Coronary artery (tissue), 2 donors: ENCODE results near the gene PLBD2.

Experiments used
- DNase-seq: peaks from one replicate; pipeline ENCODE4 v3.0.0-alpha.2; 2017; ENCODE audit warnings: low spot score
- H3K27ac ChIP-seq, 2 donors: fragments of 200-600 bp; sonication (generic); one replicate each; pipeline ENCODE4 v1.5.1; 2016 to 2019
- H3K4me3 ChIP-seq: fragments of 200-600 bp; sonication (generic); 2 replicates; pipeline ENCODE4 v1.5.1; 2016; ENCODE audit warnings: mild to moderate bottlenecking, moderate library complexity
- TF ChIP-seq, protein P1 (sequence below): fragments of 200-600 bp; sonication (generic); IDR thresholded peaks from one replicate; pipeline ENCODE4 v1.5.1; 2019; ENCODE audit warnings: antibody characterized with exemption

PLBD2 gene

DNA sequence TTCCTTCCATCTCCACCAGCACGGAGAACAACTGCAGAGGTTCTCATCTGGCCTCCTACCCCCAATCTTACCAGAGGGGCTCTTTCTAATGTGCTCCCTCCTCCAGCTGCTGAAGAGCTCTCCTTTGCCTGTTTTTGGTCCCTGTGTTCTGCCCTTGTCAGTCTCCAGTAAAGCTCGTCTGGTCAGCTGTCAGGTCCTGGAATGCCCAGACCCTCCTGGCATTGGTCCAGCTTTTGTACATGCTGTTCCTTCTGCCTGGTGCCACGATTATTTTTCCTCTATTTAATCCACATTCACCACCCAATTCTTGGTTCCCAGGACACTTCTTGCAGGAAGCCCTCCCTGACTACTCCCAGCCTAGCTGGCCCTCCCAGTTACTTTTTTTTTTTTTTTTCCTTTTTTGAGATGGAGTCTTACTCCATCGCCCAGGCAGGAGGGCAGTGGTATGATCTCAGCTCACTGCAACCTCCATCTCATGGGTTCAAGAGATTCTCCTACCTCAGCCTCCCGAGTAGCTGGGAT, 30.0 kb upstream of the PLBD2 start:
- Histone ChIP-seq H3K4me3 (no peak overlapping the region), H3K27ac (peak overlapping the region in 1 of 2 donors; percentile 7)
- TF ChIP-seq, protein P1, sequence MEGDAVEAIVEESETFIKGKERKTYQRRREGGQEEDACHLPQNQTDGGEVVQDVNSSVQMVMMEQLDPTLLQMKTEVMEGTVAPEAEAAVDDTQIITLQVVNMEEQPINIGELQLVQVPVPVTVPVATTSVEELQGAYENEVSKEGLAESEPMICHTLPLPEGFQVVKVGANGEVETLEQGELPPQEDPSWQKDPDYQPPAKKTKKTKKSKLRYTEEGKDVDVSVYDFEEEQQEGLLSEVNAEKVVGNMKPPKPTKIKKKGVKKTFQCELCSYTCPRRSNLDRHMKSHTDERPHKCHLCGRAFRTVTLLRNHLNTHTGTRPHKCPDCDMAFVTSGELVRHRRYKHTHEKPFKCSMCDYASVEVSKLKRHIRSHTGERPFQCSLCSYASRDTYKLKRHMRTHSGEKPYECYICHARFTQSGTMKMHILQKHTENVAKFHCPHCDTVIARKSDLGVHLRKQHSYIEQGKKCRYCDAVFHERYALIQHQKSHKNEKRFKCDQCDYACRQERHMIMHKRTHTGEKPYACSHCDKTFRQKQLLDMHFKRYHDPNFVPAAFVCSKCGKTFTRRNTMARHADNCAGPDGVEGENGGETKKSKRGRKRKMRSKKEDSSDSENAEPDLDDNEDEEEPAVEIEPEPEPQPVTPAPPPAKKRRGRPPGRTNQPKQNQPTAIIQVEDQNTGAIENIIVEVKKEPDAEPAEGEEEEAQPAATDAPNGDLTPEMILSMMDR: no peak
- no peak for DNase-seq

- no peak for DNase-seq
- TF ChIP-seq, protein P1: no peak
- H3K4me3 ChIP-seq: no peak overlapping the region
- H3K27ac ChIP-seq: peak overlapping the region in 1 of 2 donors; percentile 7
Measured at GRCh38 chr12:113329022-113329790, 29.2 kb upstream of the PLBD2 start.

DNA sequence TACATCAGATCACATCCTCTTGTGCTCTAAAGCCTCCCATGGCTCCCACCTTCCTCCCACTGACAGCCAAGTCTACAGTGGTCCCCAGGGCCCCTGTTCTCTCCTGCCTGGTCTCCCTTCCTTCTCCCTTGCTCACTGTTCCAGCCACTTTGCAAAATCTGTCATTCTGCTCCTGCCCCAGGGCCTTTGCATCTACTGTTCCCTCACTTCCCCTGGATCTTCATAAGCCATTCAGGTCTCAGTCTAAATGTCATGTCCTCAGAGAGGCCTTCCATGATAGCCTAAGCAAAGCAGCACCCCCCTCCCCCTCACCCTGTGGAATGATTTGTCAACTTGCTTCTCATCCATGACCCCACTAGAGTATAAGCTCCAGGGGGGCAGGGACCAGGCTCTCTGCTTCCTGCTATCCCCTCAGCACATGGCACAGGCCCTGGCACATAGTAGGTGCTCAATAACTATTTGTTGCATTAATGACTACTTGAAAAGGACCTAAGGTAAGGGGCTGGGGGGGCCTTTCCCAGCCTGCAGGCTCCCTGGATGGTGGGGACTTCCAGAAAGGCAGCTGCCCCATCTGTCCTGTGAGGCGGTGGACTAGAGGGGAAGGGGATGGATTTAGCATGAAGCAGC, 28.5 kb upstream of the PLBD2 start:
- TF ChIP-seq, protein P1: no peak
- H3K4me3 ChIP-seq: no peak overlapping the region
- H3K27ac ChIP-seq: peak overlapping the region in 1 of 2 donors; percentile 7
- DNase-seq: no peak

DNA sequence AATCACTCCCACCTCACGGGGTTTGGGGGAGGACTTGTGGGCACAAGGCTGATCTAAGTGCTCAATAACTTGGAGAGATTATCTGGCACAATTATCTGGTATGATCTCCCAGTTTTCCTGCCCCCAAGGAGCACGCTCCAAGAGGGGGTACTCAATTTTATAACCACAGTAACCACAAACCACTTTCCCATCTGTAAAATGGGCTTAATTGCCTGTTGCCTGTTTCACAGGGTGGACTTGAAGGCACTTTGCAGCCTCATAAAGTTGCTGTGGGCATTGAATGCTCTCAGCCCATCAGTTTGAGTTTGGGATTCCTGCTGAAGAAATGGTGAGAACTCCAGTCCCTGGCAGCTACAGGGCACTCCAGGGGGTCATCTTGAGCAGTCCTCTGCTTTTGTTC, 27.9 kb upstream of the PLBD2 start:
- H3K4me3 ChIP-seq: no peak overlapping the region
- no peak for DNase-seq
- TF ChIP-seq, protein P1: no peak
- H3K27ac ChIP-seq: no peak overlapping the region

GRCh38 chr12:113332688-113333417, 25.5 kb upstream of the PLBD2 start:
- TF ChIP-seq, protein P1: no peak
- DNase-seq: no peak
- peak overlapping the region; percentile 92 for H3K4me3 ChIP-seq
- H3K27ac ChIP-seq: peak overlapping the region in 1 of 2 donors; percentile 25

- Histone ChIP-seq H3K27ac (peak overlapping the region in 1 of 2 donors; percentile 25), H3K4me3 (peak overlapping the region; percentile 92)
- TF ChIP-seq, protein P1: no peak
- DNase-seq: no peak
Measured at GRCh38 chr12:113333418-113333750, 25.0 kb upstream of the PLBD2 start.
